ENCODE results near the gene RGS11. TPM values are rescaled to one million over a fixed set of nuclear protein-coding genes. Genes with fewer than 3 reads are reported as not detected.

Gene RGS11
- polyA plus RNA-seq, 1 donor (not counting 4 experiments of a cell fraction or from before 2014, with no cell fraction given), result not detected

GRCh38 chr16:301235-301634 lies 25.5 kb upstream of the RGS11 start:
- dilution Hi-C loops (cut with MboI; ENCODE audit: extremely low pct_ligation_motif_present, low sequenced_read_pairs), result no loop called here

GRCh38 chr16:297832-298231 lies 22.1 kb upstream of the RGS11 start:
- Histone ChIP-seq H3K27me3 (ENCODE audit: control insufficient read depth, extremely low read depth, insufficient read depth, low read length) (no peaks in the 10 kb centered on the region), H3K27ac (ENCODE audit: control insufficient read depth, insufficient read depth, low read length) (no peak overlapping the region), H3K4me3 (ENCODE audit: control insufficient read depth in 2 of 3, extremely low read depth in 1 of 3, insufficient read depth in 2 of 3, low read depth in 1 of 3, low read length in 3 of 3) (no peak overlapping the region), H3K79me2 (ENCODE audit: control insufficient read depth, insufficient read depth, low read length) (peaks cover 5% of the 10 kb centered on the region), H3K4me2 (ENCODE audit: control insufficient read depth, extremely low read depth, insufficient read depth, low read depth, low read length) (no peak overlapping the region), H4K20me1 (ENCODE audit: control insufficient read depth, extremely low read depth, insufficient read depth, low read length) (peaks cover 3% of the 10 kb centered on the region), H2AFZ (ENCODE audit: control insufficient read depth, low read length) (no peak overlapping the region), H3K9me3 (ENCODE audit: control insufficient read depth, low read depth, low read length) (no peaks in the 10 kb centered on the region), H3K36me3 (ENCODE audit: control insufficient read depth in 2 of 2, extremely low read depth in 1 of 2, insufficient read depth in 2 of 2, low read length in 2 of 2) (peaks cover 7 to 32% of the 10 kb centered on the region in 2 experiments), H3K9me1 (ENCODE audit: control insufficient read depth, extremely low read depth, insufficient read depth, low read length) (no peaks in the 10 kb centered on the region), H3K9ac (ENCODE audit: control insufficient read depth, extremely low read depth, insufficient read depth, low read length) (no peak overlapping the region), H3K4me1 (ENCODE audit: control insufficient read depth, extremely low read depth, insufficient read depth, low read length) (no peaks in the 10 kb centered on the region)
- DNase-seq (ENCODE audit: low read depth, low spot score) (no peak), FAIRE-seq (no peak)
- dilution Hi-C loops (cut with MboI; ENCODE audit: extremely low pct_ligation_motif_present, low sequenced_read_pairs), result no loop called here
- TF ChIP-seq CTCF (optimal IDR thresholded peaks at IDR 0.05 in 1 of 3, IDR thresholded peaks at IDR 0.05 in 1 of 3, conservative IDR thresholded peaks at IDR 0.05 in 1 of 3; ENCODE audit: extremely low read depth in 1 of 3, insufficient read depth in 2 of 3, low read length in 3 of 3) (no peak), EZH2 (IDR thresholded peaks at IDR 0.05; ENCODE audit: low read length) (no peak)

More at GRCh38 chr16:301235-301634, 25.5 kb upstream of the RGS11 start:
- no peak overlapping the region for H3K4me3 ChIP-seq (ENCODE audit: control insufficient read depth in 2 of 3, extremely low read depth in 1 of 3, insufficient read depth in 2 of 3, low read depth in 1 of 3, low read length in 3 of 3)
- no peaks in the 10 kb centered on the region for H3K9me1 ChIP-seq (ENCODE audit: control insufficient read depth, extremely low read depth, insufficient read depth, low read length)
- H3K9me3 ChIP-seq (ENCODE audit: control insufficient read depth, low read depth, low read length), result no peaks in the 10 kb centered on the region
- TF ChIP-seq EZH2 (IDR thresholded peaks at IDR 0.05; ENCODE audit: low read length) (no peak), CTCF (optimal IDR thresholded peaks at IDR 0.05 in 1 of 3, IDR thresholded peaks at IDR 0.05 in 1 of 3, conservative IDR thresholded peaks at IDR 0.05 in 1 of 3; ENCODE audit: extremely low read depth in 1 of 3, insufficient read depth in 2 of 3, low read length in 3 of 3) (no peak)
- no peak overlapping the region for H3K4me2 ChIP-seq (ENCODE audit: control insufficient read depth, extremely low read depth, insufficient read depth, low read depth, low read length)
- no peak overlapping the region for H2AFZ ChIP-seq (ENCODE audit: control insufficient read depth, low read length)
- peaks cover 5% of the 10 kb centered on the region for H3K79me2 ChIP-seq (ENCODE audit: control insufficient read depth, insufficient read depth, low read length)
- FAIRE-seq, result no peak
- peaks cover 6% of the 10 kb centered on the region for H3K4me1 ChIP-seq (ENCODE audit: control insufficient read depth, extremely low read depth, insufficient read depth, low read length)
- no peak overlapping the region for H3K9ac ChIP-seq (ENCODE audit: control insufficient read depth, extremely low read depth, insufficient read depth, low read length)
- H4K20me1 ChIP-seq (ENCODE audit: control insufficient read depth, extremely low read depth, insufficient read depth, low read length), result peaks cover 4% of the 10 kb centered on the region
- no peak overlapping the region for H3K27ac ChIP-seq (ENCODE audit: control insufficient read depth, insufficient read depth, low read length)
- H3K27me3 ChIP-seq (ENCODE audit: control insufficient read depth, extremely low read depth, insufficient read depth, low read length), result no peaks in the 10 kb centered on the region
- no peak for DNase-seq (ENCODE audit: low read depth, low spot score)
- peaks cover 12 to 31% of the 10 kb centered on the region in 2 experiments for H3K36me3 ChIP-seq (ENCODE audit: control insufficient read depth in 2 of 2, extremely low read depth in 1 of 2, insufficient read depth in 2 of 2, low read length in 2 of 2)
